Cerebellar cortex (tissue), 1 donor: ENCODE measurements around the gene LRWD1.
A peak's percentile ranks its signal among the peaks of the same experiment; 100 is the strongest.

ENCODE experiments used
- DNase-seq: peaks from one replicate; pipeline ENCODE4 v3.0.0-alpha.2; 2015; ENCODE audit warnings: low spot score

The LRWD1 gene

GRCh38 chr7:102464577-102465280 is at the start of gene LRWD1, which contains the start of gene ALKBH4:
TSS of gene LRWD1 (plus strand) at chr7:102464984. CDS start at chr7:102465081, 97 bp downstream.
TSS of gene ALKBH4 (minus strand) at chr7:102464863. CDS start at chr7:102464836, 27 bp downstream.
- peak; percentile 85 for DNase-seq

GRCh38 chr7:102415685-102416225 is 49.0 kb upstream of the LRWD1 start:
- DNase-seq = peak; percentile 25

- no peak for DNase-seq
These were observed 48.4 kb upstream of the LRWD1 start for GRCh38 chr7:102416406-102416805.

- DNase-seq = no peak
These were observed 47.7 kb upstream of the LRWD1 start for GRCh38 chr7:102417105-102417504.

DNA sequence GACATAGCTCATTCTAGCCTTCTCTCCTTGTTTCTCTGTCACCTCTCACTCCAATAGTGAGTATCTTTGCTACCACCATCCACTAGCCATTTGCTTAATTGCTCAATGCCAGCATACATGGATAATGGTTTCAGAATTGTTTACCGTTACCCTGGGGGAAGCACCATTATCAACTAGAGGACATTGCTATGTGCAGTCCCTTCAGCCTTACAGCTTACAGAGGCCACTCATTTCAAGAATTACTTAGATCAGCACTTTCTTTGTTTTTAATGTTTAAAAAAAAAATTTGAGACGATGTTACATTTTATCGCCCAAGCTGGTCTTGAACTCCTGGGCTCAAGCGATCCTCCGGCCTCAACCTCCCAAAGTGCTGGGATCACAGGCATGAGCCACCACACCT is 46.2 kb upstream of the LRWD1 start:
- DNase-seq = no peak

DNA sequence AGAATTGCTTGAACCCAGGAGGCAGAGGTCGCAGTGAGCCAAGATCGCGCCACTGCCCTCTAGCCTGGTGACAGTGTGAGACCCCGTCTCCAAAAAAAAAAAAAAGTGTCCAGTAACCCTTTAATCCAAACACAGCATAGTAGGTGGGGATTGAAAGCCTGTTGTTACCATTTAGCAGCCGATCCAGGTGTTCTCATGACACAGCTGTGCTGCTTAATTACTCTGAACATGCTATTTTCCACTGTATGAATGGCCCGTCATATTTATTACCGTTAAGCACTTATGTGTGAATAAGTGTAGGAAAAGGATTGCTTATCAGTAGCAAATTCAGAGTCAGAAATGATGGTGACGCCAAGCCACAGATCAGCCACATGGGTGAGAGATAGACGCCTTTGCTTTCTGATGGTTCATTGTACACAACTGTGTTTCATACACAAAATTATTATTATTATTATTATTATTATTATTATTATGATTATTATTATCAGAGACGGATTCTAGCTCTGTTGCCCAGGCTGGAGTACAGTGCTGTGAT is 43.0 kb upstream of the LRWD1 start:
- no peak for DNase-seq

DNA sequence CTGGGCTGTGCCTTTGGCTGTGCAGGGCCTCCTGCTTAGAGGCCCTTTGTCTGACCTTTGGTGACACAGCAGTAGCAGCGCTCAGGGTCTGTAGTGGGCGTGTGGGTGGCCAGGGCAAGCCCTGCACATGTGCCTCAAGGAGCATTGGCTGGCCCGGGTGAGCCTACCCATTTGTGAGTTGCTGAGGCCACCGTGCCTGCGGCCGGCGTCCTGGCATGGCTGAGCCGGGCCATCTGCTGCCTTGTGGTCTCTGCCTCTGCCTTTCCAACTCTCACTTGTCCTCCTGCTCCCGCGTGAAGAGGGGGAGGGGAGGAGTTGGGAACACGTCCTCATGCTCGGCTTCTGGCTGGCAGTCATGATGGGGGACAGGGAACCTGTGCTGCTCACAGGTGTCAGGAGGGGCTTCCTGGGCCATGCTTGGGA is 40.6 kb upstream of the LRWD1 start:
- DNase-seq = peak; percentile 88

DNA sequence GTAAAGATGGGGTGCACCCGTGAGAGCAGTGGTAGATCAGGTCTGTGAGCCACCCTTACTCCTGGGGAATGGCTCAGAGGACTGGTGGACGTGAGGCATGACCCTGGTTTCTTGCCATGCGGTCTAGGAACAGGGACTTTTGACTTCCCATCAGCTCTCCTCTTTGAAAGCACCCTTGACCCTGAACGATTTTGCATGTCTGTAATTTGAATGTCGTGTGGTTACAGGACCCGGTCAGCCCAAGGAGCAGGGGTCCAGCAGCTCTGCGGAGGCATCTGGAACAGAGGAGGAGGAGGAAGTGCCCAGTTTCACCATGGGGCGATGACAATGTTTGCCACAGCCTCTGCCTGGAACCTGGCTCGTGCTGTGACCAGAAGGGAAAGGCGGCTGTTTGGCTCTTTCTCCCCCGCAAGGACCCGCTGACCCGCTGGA is 40.0 kb upstream of the LRWD1 start:
- DNase-seq = no peak

DNA sequence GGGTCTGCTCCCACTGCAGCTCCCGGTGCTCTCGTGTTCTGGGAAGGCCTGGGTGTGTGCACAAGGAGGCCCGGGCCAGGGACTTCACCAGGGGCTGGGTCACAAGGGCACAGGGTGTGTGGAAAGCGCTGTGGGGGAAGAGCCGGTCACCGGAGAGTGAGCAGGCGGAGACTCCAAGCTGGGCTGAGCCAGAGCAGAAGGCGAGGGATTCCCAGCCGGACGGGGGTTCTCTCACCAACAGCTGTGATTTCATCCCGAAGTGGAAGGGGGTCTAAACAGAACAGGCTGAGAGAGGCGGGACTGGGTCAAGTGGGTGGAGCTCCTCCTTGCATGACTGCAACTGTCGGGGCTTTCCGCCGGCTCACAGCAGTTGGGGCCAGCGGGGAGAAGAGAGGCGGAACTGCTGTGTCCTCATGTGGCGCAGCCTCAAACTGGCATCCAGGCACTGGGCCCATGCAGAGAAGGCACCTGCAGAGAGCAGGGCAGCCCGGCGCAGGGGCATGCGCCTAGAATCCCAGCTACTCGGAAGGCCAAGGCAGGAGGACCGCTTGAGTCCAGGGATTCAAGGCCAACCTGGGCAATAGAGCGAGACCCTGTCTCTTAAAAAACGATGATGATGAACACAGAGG is 39.0 kb upstream of the LRWD1 start:
- peak; percentile 77 for DNase-seq

DNA sequence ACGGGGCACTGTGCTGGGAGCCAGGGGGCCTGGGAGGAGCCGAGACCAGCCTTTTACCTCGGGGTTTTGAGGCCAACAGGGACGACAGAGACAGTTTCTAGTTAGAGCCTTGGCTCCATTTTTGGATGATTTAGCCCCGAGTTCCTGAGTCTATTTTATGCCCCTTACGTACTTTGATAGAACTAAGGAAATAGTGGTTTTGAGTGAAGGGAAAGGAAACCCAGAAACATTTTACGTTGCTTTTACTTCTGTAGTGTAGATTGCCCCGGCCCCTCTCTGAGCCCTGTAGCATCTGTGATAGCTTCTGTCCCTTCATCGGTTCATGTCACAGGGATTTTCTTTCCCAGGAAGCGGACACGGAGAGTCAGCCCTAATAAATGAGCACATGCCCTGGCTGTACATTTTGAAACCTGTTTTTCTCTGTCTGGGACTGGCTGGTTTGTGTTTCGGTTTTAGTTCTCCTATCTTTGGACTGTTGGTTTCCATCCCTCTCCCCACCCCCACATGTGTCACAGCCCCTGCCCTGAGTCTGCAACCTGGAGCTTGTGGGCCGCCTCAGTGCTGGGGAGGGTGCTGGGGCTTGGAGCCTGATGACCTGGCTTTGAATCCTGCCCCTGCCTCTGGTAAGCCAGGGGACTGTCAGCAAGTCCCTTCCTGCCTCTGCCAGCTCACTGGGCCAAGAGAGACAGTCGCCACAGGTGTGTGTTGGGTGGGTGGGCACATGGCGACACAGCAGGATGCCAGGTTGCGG is 38.3 kb upstream of the LRWD1 start:
- no peak for DNase-seq

DNA sequence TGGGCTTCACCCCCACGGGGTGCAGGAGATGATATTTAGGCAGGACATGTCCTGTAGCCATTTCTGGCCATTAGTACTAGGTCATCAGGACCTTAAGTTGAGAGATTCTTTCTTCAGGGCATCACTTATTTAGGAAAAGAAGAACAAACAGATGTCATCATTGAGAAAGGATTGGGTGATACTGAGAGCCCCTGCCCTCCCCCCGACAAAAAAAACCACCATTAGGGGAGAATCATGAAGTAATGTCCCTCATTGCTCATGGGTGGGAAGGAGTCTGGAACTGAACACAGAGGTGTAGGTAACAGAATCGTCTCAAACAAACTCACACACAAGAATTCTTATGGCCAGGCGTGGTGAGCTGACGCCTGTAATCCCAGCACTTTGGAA is 37.8 kb upstream of the LRWD1 start:
- no peak for DNase-seq

DNA sequence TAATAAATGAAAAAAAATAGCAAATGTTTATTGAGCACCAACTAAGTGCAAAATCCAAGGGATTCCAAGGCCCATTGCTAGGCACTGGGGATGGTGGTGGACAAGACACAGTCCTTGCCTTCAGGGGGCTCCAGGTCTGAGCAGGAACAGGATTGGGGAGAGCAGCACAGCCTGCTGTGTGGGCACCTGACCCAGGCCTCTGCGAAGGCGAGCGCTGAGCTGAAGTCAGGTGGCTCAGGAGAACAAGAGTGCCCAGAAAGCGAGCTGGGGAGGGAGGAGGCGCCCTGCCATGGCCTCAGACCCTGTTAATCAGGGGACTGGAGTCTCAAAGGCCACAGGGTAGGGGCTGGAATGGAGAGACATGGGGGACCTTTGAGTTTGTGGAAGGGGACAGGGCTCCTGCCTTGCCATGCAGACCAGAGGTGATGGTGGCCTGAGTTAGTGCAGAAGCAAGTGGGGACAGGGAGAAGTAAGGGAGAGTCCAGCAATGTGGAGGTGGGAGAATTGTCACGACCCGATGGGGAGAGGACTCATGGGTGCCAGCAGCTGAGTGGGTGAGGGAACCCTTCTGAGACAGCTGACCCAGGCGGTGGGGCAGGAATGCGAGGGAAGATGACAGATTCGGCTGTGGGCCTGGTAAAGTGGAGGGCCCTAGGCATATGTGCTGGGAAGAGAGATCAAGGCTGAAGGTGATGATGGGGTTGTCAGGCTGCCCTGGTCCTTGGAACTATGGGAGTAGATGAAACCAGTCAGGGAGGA is 35.5 kb upstream of the LRWD1 start:
- DNase-seq = no peak

DNA sequence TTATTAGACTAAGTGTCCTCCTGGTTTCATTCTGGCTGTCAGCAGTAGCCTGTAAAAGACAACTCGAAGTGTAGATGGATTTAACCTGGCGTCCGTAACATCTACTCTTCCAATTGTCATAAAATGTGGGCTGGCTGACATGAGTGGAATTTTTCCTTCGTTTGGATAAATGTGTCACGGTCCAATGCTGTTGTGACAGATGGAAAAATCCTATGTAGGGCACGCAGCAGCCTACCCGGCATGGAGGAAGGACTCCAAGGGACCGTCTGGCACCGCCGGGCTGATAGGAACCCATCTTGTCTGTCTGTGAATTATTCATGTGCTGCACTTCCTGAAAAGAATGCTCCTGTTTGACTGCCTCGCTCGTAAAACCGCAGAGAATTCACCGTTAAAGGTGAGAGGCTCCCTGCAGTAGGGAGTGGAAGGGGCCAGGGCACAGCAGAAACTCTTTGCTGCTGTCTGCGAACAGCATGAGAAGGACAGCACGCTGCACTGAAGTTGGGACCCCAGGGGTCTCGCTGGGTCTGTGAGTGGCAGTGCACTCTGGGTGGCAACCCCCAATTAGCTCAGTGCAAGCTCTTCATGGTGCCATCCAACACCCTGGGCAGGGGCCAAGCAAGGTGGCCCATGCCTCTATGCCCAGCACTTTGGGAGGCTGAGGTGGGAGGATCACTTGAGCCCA is 33.0 kb upstream of the LRWD1 start:
- peak; percentile 98 for DNase-seq

DNA sequence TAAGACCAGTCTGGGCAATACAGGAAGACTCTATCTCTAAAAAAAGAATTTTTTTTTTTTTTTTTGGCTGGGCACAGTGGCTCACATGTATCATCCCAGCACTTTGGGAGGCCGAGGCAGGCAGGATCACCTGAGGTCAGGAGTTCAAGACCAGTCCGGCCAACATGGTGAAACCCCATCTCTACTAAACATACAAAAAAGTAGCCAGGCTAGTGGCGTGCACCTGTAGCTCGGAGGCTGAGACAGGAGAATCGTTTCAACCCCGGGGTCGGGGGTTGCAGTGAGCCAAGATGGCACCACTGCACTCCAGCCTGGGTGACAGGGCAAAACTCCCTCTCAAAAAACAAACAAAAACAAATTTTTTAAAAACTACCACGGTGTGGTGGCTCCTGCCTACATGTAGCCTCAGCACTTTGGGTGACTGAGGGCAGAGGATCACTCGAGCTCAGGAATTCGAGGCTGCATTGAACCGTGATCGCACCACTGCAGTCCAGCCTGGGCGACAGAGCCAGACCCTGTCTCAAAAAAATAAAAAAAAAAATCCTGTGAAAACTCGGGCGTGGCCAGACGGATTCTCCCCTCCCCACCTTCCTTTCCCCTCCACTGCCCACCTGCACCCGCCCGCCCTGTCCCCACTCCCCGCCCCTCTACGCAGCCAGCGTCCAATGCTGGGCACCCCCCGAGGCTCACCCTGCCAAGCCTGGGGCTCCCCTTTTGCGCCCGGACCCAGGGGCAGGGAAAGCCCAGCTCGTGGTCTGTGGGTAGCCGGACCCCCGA is 32.2 kb upstream of the LRWD1 start:
- DNase-seq = peak; percentile 46

DNA sequence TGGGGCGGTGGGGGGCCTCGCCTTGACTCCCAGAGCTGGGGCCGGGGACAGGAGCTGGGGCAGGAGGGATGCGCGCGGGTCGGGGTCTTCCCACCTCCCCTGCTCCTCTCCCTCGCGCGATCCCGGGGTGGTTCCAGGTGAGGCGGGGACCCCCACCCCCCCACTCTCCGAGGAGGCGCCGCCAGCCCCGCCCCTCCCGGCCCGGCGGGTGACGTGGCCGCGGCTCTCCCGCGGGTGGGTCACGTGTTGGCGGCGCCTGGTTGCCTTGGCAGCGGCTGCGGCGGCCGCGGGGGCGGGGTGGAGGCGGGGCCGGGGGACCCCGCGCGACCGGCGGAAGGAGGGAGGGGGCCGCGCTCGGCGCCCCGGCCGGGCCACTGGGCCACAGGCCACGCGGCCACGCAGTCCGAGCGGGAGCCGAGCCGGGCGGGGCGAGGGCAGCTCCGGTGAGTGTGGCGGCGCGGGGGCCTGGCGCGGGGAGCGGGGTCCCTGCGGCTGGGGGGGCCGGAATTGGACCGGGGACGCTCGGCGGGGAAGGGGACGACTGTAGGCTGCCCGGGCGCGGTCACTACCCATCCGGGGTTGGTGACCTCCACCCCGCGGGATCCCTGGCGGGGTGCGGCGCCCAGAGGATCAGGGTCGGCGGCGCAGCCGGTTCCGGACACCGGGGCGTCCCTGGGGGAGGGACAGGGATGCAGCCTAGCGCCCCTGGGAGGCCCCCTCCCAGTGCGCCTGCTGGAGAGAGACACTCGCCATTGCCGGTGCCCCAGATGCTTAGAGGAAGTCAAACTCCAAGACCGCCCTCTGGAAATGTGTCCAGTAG is 31.4 kb upstream of the LRWD1 start, which contains the start of gene ORAI2:
Gene ORAI2 (plus strand): TSS at position 357 of the 820 bp plus-strand sequence. CDS start 5,382 bp downstream, outside the sequence.
- DNase-seq = peak; percentile 57

- peak; percentile 50 for DNase-seq
These were observed 30.7 kb upstream of the LRWD1 start for GRCh38 chr7:102434039-102434486.

- peak; percentile 74 for DNase-seq
These were observed 28.7 kb upstream of the LRWD1 start for GRCh38 chr7:102436118-102436517.

GRCh38 chr7:102439963-102440795 is 24.6 kb upstream of the LRWD1 start:
- no peak for DNase-seq
